Femur (tissue), 1 donor: ENCODE data around the gene KRT32.
"Not testable (repeated sequence)": the region's sequence is repeated elsewhere in the genome, so short reads cannot be mapped to it uniquely, and the experiment has no call there.

Experiments
- DNase-seq: peaks from one replicate; pipeline ENCODE4 v3.0.0-alpha.2; 2017

KRT32 gene

GRCh38 chr17:41463746-41464145 is 3.4 kb downstream of the KRT32 start:
- DNase-seq = no peak

- no peak for DNase-seq
Measured at GRCh38 chr17:41462705-41463104, 4.5 kb downstream of the KRT32 start.

GRCh38 chr17:41457676-41458075 is 9.5 kb downstream of the KRT32 start:
- DNase-seq = no peak

- DNase-seq = no peak
Measured at GRCh38 chr17:41456204-41456603, 11.0 kb downstream of the KRT32 start.

GRCh38 chr17:41455236-41455635 is 11.9 kb downstream of the KRT32 start:
- no peak for DNase-seq

GRCh38 chr17:41453066-41453465 is 14.1 kb downstream of the KRT32 start:
- no peak for DNase-seq

- no peak for DNase-seq
Measured at GRCh38 chr17:41452281-41452680, 14.9 kb downstream of the KRT32 start.

- no peak for DNase-seq
Measured at GRCh38 chr17:41451154-41451728, 15.9 kb downstream of the KRT32 start.

- no peak for DNase-seq
Measured at GRCh38 chr17:41449008-41449407, 18.2 kb downstream of the KRT32 start.

- DNase-seq = no peak
Measured at GRCh38 chr17:41448506-41448905, 18.7 kb downstream of the KRT32 start.

- no peak for DNase-seq
Measured at GRCh38 chr17:41446806-41447205, 20.4 kb downstream of the KRT32 start.

GRCh38 chr17:41444640-41445039 is 22.5 kb downstream of the KRT32 start:
- DNase-seq = no peak

GRCh38 chr17:41444186-41444585 is 23.0 kb downstream of the KRT32 start:
- DNase-seq = no peak

GRCh38 chr17:41442739-41443138 is 24.4 kb downstream of the KRT32 start:
- DNase-seq = no peak

GRCh38 chr17:41440531-41441033 is 26.6 kb downstream of the KRT32 start, which contains the start of gene KRT38:
Gene KRT38 (minus strand): TSS chr17:41440983. CDS start chr17:41440921, 62 bp downstream.
- DNase-seq = no peak

GRCh38 chr17:41439375-41439774 is 27.8 kb downstream of the KRT32 start:
- DNase-seq = no peak

- DNase-seq = no peak
Measured at GRCh38 chr17:41437769-41438168, 29.4 kb downstream of the KRT32 start.

GRCh38 chr17:41437254-41437653 is 29.9 kb downstream of the KRT32 start:
- DNase-seq = no peak

GRCh38 chr17:41434415-41434814 is 32.8 kb downstream of the KRT32 start:
- no peak for DNase-seq

- no peak for DNase-seq
Measured at GRCh38 chr17:41434005-41434404, 33.2 kb downstream of the KRT32 start.

GRCh38 chr17:41433586-41433985 is 33.6 kb downstream of the KRT32 start:
- DNase-seq = no peak

- DNase-seq = not testable (repeated sequence)
Measured at GRCh38 chr17:41430376-41430775, 36.8 kb downstream of the KRT32 start.

- no peak for DNase-seq
Measured at GRCh38 chr17:41429667-41430066, 37.5 kb downstream of the KRT32 start.

GRCh38 chr17:41428591-41429291 is 38.4 kb downstream of the KRT32 start:
- DNase-seq = no peak
